Tibial nerve (tissue), 3 donors: ENCODE data around the gene DRD3.

ENCODE experiments used
- POLR2A ChIP-seq, 2 donors: fragments of 450-650 bp; IDR thresholded peaks; one replicate each; pipeline ENCODE4 v1.6.1; 2017; ENCODE audit warnings: antibody characterized with exemption in 2 of 2, mild to moderate bottlenecking in 2 of 2, moderate library complexity in 2 of 2
- TF ChIP-seq, protein P1 (sequence below), 5 experiments: fragments of 200-600 bp in 3 of 5; fragments of 450-650 bp in 2 of 5; sonication (generic) in 3 of 5; IDR thresholded peaks; one replicate each; pipeline ENCODE4 v1.5.1; 2016 to 2019; ENCODE audit warnings: antibody characterized with exemption in 5 of 5, mild to moderate bottlenecking in 3 of 5, moderate library complexity in 2 of 5

GRCh38 chr3:114155370-114155821 is 23.5 kb downstream of the DRD3 start:
- TF ChIP-seq, protein P1, sequence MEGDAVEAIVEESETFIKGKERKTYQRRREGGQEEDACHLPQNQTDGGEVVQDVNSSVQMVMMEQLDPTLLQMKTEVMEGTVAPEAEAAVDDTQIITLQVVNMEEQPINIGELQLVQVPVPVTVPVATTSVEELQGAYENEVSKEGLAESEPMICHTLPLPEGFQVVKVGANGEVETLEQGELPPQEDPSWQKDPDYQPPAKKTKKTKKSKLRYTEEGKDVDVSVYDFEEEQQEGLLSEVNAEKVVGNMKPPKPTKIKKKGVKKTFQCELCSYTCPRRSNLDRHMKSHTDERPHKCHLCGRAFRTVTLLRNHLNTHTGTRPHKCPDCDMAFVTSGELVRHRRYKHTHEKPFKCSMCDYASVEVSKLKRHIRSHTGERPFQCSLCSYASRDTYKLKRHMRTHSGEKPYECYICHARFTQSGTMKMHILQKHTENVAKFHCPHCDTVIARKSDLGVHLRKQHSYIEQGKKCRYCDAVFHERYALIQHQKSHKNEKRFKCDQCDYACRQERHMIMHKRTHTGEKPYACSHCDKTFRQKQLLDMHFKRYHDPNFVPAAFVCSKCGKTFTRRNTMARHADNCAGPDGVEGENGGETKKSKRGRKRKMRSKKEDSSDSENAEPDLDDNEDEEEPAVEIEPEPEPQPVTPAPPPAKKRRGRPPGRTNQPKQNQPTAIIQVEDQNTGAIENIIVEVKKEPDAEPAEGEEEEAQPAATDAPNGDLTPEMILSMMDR (IDR thresholded peaks at IDR 0.05) = peak in 1 of 5 experiments; percentile 14
- no peak for TF ChIP-seq POLR2A (IDR thresholded peaks at IDR 0.05)
